Left ventricle myocardium inferior (tissue), 1 donor: ENCODE data around the gene LRTM1. TPM values are rescaled to one million over a fixed set of nuclear protein-coding genes. Genes with fewer than 3 reads are reported as not detected.

Source experiments
- DNase-seq: peaks from one replicate; pipeline ENCODE4 v3.0.0-alpha.2; 2020
- H3K27ac ChIP-seq: fragments of 200-600 bp; replicated peaks from 2 replicates; pipeline ENCODE4 v1.8.0; 2021
- H3K27me3 ChIP-seq: fragments of 200-600 bp; 2 replicates; pipeline ENCODE4 v1.8.0; 2021; ENCODE audit warnings: low read depth
- H3K36me3 ChIP-seq: fragments of 200-600 bp; 2 replicates; pipeline ENCODE4 v1.8.0; 2021
- H3K4me1 ChIP-seq: fragments of 200-600 bp; 2 replicates; pipeline ENCODE4 v1.8.0; 2021
- H3K4me3 ChIP-seq: fragments of 200-600 bp; 2 replicates; pipeline ENCODE4 v1.8.0; 2021; ENCODE audit warnings: mild to moderate bottlenecking, moderate library complexity
- H3K9me3 ChIP-seq: fragments of 200-600 bp; replicated peaks from 2 replicates; pipeline ENCODE4 v1.8.0; 2021
- CTCF ChIP-seq: fragments of 200-600 bp; IDR thresholded peaks from 2 replicates; pipeline ENCODE4 v1.8.0; 2021; ENCODE audit warnings: antibody characterized with exemption, mild to moderate bottlenecking, borderline replicate concordance
- intact Hi-C: fragments of 100-400 bp; cut with micrococcal nuclease; formaldehyde crosslinking; loops from one replicate; pipeline ENCODE4 v1.11.0; 2022
- long read RNA-seq: library from polyadenylated mRNA; unstranded; transcript quantifications from one replicate; pipeline ENCODE4 v2.0.0, GENCODE V29; 2021
- total RNA-seq: library from RNA; stranded (reverse); fragmentation: NEBNext Ultra II Directional; extraction: Animal tissue kit (Norgen Biotek cat#: 25700); gene quantifications from one replicate; pipeline ENCODE4 v1.2.1, GENCODE V29; 2021
- donor health status: DM: no; HTN: yes; CAD: no; lungs with severe emphysema.

LRTM1 gene
- total RNA-seq: not detected
- long read RNA-seq: 0 reads

GRCh38 chr3:54928046-54928770, at the start of gene LRTM1:
Gene LRTM1, minus strand, starts transcription at chr3:54928059. Its CDS starts 148 bp downstream, at chr3:54927911.
- TF ChIP-seq CTCF: no peak
- Histone ChIP-seq H3K27me3 (no peaks in the 10 kb centered on the region), H3K36me3 (no peaks in the 10 kb centered on the region), H3K9me3 (no peaks in the 10 kb centered on the region), H3K27ac (no peak within 1 kb of the TSS), H3K4me1 (peaks cover 15% of the 10 kb centered on the region), H3K4me3 (no peak within 1 kb of the TSS)
- intact Hi-C loops: no loop called here
- no peak for DNase-seq

- intact Hi-C loops: no loop called here
- no peak for TF ChIP-seq CTCF
- H3K4me3 ChIP-seq: no peak overlapping the region
- H3K27ac ChIP-seq: no peak overlapping the region
- H3K4me1 ChIP-seq: no peaks in the 10 kb centered on the region
- DNase-seq: no peak
- no peaks in the 10 kb centered on the region for H3K27me3 ChIP-seq
- no peaks in the 10 kb centered on the region for H3K36me3 ChIP-seq
- no peaks in the 10 kb centered on the region for H3K9me3 ChIP-seq
Observed at GRCh38 chr3:54977439-54977838, 49.6 kb upstream of the LRTM1 start.

GRCh38 chr3:54970895-54971294, 43.0 kb upstream of the LRTM1 start:
- no peak for TF ChIP-seq CTCF
- H3K9me3 ChIP-seq: no peaks in the 10 kb centered on the region

GRCh38 chr3:54969652-54970051, 41.8 kb upstream of the LRTM1 start:
- no peaks in the 10 kb centered on the region for H3K27me3 ChIP-seq
- no peak overlapping the region for H3K4me3 ChIP-seq
- H3K27ac ChIP-seq: no peak overlapping the region
- no peak for TF ChIP-seq CTCF
- no peaks in the 10 kb centered on the region for H3K9me3 ChIP-seq
- intact Hi-C loops: no loop called here
- no peaks in the 10 kb centered on the region for H3K36me3 ChIP-seq
- H3K4me1 ChIP-seq: no peaks in the 10 kb centered on the region
- no peak for DNase-seq

More at GRCh38 chr3:54970895-54971294, 43.0 kb upstream of the LRTM1 start:
- DNase-seq: no peak
- no peaks in the 10 kb centered on the region for H3K27me3 ChIP-seq
- no peak overlapping the region for H3K27ac ChIP-seq
- no peaks in the 10 kb centered on the region for H3K36me3 ChIP-seq
- no peak overlapping the region for H3K4me3 ChIP-seq
- intact Hi-C loops: no loop called here
- H3K4me1 ChIP-seq: no peaks in the 10 kb centered on the region

GRCh38 chr3:54968546-54969172, 40.8 kb upstream of the LRTM1 start:
- Histone ChIP-seq H3K4me3 (no peak overlapping the region), H3K9me3 (no peaks in the 10 kb centered on the region), H3K4me1 (no peaks in the 10 kb centered on the region), H3K27ac (no peak overlapping the region), H3K27me3 (no peaks in the 10 kb centered on the region), H3K36me3 (no peaks in the 10 kb centered on the region)
- intact Hi-C loops: no loop called here
- no peak for TF ChIP-seq CTCF
- DNase-seq: no peak
